ENCODE data around the gene TADA2B. TPM values are rescaled to one million over a fixed set of nuclear protein-coding genes. Genes with fewer than 3 reads are reported as not detected.

Gene TADA2B
- total RNA-seq, 4 donors from 2014 or later, result 55.4 to 70.2 (median 56.4) TPM

DNA sequence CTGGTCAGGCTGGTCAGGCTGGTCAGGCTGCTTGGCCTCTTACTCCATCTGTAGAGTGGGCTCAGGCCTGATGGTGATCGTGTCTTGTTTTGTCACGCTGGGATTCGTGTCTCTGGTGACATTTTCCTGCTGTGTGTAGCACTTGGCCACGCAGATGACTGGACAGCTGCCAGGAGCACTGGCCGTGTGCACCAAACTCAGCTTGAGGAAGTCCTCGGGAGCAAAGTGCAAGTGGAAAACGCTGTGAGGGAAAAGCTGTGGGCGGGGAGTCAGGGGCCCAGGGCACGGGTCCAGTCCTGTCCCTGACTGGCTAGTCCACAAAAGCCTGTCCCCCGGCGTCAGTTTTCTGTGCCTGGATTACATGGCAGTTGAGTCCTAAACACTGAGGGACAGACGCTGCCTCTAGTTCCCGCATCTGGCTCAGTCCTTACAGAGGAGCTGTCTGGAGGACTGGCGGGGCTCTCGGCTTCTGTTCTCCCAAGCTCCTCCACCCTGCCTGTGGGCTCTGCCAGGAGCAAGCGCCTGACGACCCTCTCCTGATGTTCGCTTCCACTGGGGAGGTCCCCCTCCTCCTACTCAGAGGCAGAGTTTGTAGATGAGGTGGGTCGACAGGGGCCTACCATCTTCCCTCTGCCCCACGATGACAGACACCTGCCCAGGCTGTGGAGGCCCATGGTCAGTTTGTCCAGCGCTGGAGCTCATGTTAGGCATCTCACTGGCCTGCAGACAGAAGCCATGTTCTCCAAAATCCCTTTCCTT is 60.6 kb downstream of the TADA2B start:
- peak overlapping the region; percentile 69 to 87 (median 82) for H3K4me3 ChIP-seq
- peak overlapping the region; percentile 83 to 94 (median 92) for H3K27ac ChIP-seq
- peak in 1 of 2 donors; percentile 28 for DNase-seq
- no peaks in the 10 kb centered on the region for H3K27me3 ChIP-seq
- peak in 1 of 2 donors; percentile 20 for ATAC-seq
- in situ Hi-C loops (cut with MboI; ENCODE audit: low sequenced_read_pairs in 4 of 4), result no loop called here
- no peaks in the 10 kb centered on the region for H3K9me3 ChIP-seq
- H3K4me1 ChIP-seq, result peaks cover 11 to 16% of the 10 kb centered on the region in 2 donors
- H3K36me3 ChIP-seq, result no peaks in the 10 kb centered on the region
- intact Hi-C loops (cut with DNase I; ENCODE audit: low total_unique reads), result loop anchor here (1.0 to 10.0 kb wide), 3 partner anchors 60 to 839 kb away; partner anchors contain the start of genes MAN2B2, TADA2B and WFS1
- TF ChIP-seq POLR2A (IDR thresholded peaks at IDR 0.05), result no peak
- TF ChIP-seq, protein P1, sequence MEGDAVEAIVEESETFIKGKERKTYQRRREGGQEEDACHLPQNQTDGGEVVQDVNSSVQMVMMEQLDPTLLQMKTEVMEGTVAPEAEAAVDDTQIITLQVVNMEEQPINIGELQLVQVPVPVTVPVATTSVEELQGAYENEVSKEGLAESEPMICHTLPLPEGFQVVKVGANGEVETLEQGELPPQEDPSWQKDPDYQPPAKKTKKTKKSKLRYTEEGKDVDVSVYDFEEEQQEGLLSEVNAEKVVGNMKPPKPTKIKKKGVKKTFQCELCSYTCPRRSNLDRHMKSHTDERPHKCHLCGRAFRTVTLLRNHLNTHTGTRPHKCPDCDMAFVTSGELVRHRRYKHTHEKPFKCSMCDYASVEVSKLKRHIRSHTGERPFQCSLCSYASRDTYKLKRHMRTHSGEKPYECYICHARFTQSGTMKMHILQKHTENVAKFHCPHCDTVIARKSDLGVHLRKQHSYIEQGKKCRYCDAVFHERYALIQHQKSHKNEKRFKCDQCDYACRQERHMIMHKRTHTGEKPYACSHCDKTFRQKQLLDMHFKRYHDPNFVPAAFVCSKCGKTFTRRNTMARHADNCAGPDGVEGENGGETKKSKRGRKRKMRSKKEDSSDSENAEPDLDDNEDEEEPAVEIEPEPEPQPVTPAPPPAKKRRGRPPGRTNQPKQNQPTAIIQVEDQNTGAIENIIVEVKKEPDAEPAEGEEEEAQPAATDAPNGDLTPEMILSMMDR (IDR thresholded peaks at IDR 0.05 in 4 of 5, conservative IDR thresholded peaks at IDR 0.05 in 1 of 5), result no peak

DNA sequence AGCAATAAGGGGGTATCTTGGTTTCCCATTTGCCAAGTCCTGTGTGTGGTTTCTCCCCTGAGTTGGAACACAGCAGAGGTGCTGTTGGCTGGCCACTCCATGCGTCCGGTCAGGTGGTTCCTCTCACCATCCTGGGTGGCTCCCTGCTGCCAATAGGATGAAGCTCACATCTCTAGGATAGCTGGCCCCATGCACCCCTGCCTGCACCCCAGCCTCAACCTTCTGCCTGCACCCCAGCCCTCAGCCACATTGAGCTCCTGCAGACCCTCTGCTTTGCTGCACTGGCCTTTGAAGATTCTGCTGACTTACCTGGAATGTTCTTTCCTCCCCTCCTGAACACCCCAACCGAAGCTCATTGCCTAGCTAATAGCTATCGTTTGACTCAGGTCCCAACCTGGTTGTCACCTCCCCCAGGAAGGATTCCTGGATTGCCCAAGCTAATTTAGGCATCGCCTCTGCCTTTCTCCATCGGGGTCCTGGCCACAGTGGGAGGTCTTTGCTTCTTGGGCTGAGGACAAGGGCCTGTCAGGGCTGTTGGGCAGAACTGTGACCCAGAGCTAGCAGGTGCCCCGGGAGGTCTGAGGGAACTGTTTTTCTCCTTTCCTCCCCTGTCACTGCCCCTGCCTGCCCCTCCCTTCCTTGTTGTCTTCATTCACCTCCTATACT is 61.3 kb downstream of the TADA2B start:
- Histone ChIP-seq H3K27ac (peak overlapping the region in 1 of 4 donors; percentile 94), H3K4me3 (no peak overlapping the region), H3K9me3 (no peaks in the 10 kb centered on the region), H3K27me3 (no peaks in the 10 kb centered on the region), H3K36me3 (no peaks in the 10 kb centered on the region), H3K4me1 (peaks cover 11 to 16% of the 10 kb centered on the region in 2 donors)
- TF ChIP-seq, protein P1 (IDR thresholded peaks at IDR 0.05 in 4 of 5, conservative IDR thresholded peaks at IDR 0.05 in 1 of 5), result no peak
- no peak for TF ChIP-seq POLR2A (IDR thresholded peaks at IDR 0.05)
- ATAC-seq (no peak), DNase-seq (no peak)
- intact Hi-C loops (cut with DNase I; ENCODE audit: low total_unique reads) (loop anchor here (10.0 kb wide), 2 partner anchors 530 to 840 kb away; partner anchors contain the start of genes MAN2B2 and WFS1), in situ Hi-C loops (cut with MboI; ENCODE audit: low sequenced_read_pairs in 4 of 4) (no loop called here)

DNA sequence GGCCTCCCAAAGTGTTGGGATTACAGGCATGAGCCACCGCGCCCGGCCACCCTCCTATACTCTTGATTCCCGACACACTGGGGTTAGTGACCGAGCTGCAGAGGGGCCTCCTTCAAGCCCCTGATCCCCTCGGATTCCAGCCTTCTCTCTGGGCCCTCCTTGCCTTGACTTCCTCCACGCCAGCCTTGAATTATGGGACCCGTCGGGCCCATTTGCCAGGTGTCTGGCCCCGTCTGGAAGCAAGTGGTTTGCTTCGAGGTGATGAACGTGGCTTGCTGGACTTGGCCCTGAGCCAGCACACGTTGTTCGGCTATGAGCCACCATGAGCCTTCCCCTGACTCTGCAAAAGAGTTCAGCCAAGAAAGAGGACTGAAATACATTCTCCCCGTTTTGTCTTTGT is 62.1 kb downstream of the TADA2B start:
- ATAC-seq, result no peak
- peaks cover 11 to 16% of the 10 kb centered on the region in 2 donors for H3K4me1 ChIP-seq

DNA sequence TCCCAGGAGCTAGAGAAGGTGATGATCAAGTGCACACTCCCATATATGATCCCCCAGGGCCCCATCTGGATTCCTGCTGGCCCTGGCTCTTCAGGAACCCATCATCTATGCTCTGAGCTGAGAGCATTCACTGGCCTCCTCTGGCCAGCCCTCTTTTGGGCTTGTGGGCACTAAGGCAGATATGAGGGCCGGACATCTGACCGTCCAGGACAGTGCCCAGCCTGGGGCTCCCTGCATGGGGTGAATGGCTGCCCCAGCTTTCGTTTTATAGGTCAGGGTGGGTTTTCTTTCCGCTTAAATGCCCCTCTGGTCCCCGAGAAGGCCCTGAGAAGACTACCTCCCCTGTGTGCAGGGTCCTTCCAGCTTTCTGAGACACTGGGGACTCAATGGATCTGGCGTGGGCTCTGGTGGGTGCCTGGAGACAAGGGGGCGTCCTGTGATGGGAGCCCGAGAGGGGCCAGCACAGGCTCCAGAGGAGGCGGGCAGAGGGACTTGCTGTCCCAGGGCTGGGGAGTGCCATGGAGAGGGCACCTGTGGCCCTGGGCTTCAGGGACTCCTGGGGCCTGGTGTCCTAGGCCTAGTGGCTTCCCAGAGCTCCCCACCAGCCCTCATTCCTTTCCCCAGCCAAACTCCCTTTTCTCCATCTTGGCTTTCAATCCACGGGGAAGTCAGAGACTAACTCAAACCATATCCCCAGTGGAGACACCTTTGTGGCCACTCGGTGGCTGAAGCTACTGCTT is 64.2 kb downstream of the TADA2B start:
- in situ Hi-C loops (cut with MboI; ENCODE audit: low sequenced_read_pairs in 4 of 4), result no loop called here
- H3K27me3 ChIP-seq, result no peaks in the 10 kb centered on the region
- intact Hi-C loops (cut with DNase I; ENCODE audit: low total_unique reads), result loop anchor here (10.0 kb wide), 2 partner anchors 533 to 843 kb away; partner anchors contain the start of genes MAN2B2 and WFS1

More for the DNA sequence above, 62.1 kb downstream of the TADA2B start:
- no peak overlapping the region for H3K4me3 ChIP-seq
- no peak for TF ChIP-seq POLR2A (IDR thresholded peaks at IDR 0.05)
- TF ChIP-seq, protein P1 (IDR thresholded peaks at IDR 0.05 in 4 of 5, conservative IDR thresholded peaks at IDR 0.05 in 1 of 5), result no peak
- H3K36me3 ChIP-seq, result no peaks in the 10 kb centered on the region
- H3K27me3 ChIP-seq, result no peaks in the 10 kb centered on the region
- H3K27ac ChIP-seq, result no peak overlapping the region
- H3K9me3 ChIP-seq, result no peaks in the 10 kb centered on the region
- no peak for DNase-seq
- intact Hi-C loops (cut with DNase I; ENCODE audit: low total_unique reads), result loop anchor here (10.0 kb wide), 2 partner anchors 530 to 840 kb away; partner anchors contain the start of genes MAN2B2 and WFS1
- in situ Hi-C loops (cut with MboI; ENCODE audit: low sequenced_read_pairs in 4 of 4), result no loop called here

More for the DNA sequence above, 64.2 kb downstream of the TADA2B start:
- Histone ChIP-seq H3K9me3 (no peaks in the 10 kb centered on the region), H3K4me1 (peaks cover 5 to 8% of the 10 kb centered on the region in 2 donors), H3K36me3 (no peaks in the 10 kb centered on the region), H3K4me3 (no peak overlapping the region), H3K27ac (no peak overlapping the region)
- TF ChIP-seq, protein P1 (IDR thresholded peaks at IDR 0.05 in 4 of 5, conservative IDR thresholded peaks at IDR 0.05 in 1 of 5), result no peak
- TF ChIP-seq POLR2A (IDR thresholded peaks at IDR 0.05), result no peak
- DNase-seq (no peak), ATAC-seq (no peak)

Data from gastrocnemius medialis (tissue), 4 donors.